HG03108 (cell line): ENCODE measurements around the gene JAKMIP2.

Experiments
- ATAC-seq: cut with Tn5 transposase; IDR thresholded peaks from one replicate; pipeline ENCODE4 v1.9.1; 2021; ENCODE audit warnings: moderate library complexity; ENCODE audit not compliant: unreplicated experiment

The JAKMIP2 gene

GRCh38 chr5:147789820-147790219 is 7.3 kb upstream of the JAKMIP2 start:
- ATAC-seq = no peak

- no peak for ATAC-seq
These were observed 5.5 kb upstream of the JAKMIP2 start for GRCh38 chr5:147788023-147788422.

GRCh38 chr5:147786142-147786541 is 3.6 kb upstream of the JAKMIP2 start:
- no peak for ATAC-seq

- ATAC-seq = no peak
These were observed 1.8 kb upstream of the JAKMIP2 start for GRCh38 chr5:147784146-147784987.

- ATAC-seq = no peak
These were observed 1.5 kb downstream of the JAKMIP2 start for GRCh38 chr5:147780924-147781573.

GRCh38 chr5:147779694-147780093 is 2.8 kb downstream of the JAKMIP2 start:
- ATAC-seq = no peak

- ATAC-seq = no peak
These were observed 5.5 kb downstream of the JAKMIP2 start for GRCh38 chr5:147776989-147777388.

- ATAC-seq = no peak
These were observed 8.9 kb downstream of the JAKMIP2 start for GRCh38 chr5:147773587-147773986.

- ATAC-seq = no peak
These were observed 9.4 kb downstream of the JAKMIP2 start for GRCh38 chr5:147773139-147773538.

- no peak for ATAC-seq
These were observed 15.5 kb downstream of the JAKMIP2 start for GRCh38 chr5:147767048-147767447.

GRCh38 chr5:147763791-147764525 is 18.6 kb downstream of the JAKMIP2 start:
- no peak for ATAC-seq

GRCh38 chr5:147760086-147760875 is 22.2 kb downstream of the JAKMIP2 start:
- ATAC-seq = no peak

GRCh38 chr5:147759441-147759840 is 23.1 kb downstream of the JAKMIP2 start:
- no peak for ATAC-seq

GRCh38 chr5:147756566-147756965 is 26.0 kb downstream of the JAKMIP2 start:
- no peak for ATAC-seq

GRCh38 chr5:147754372-147755122 is 28.0 kb downstream of the JAKMIP2 start:
- no peak for ATAC-seq

GRCh38 chr5:147753765-147754164 is 28.8 kb downstream of the JAKMIP2 start:
- no peak for ATAC-seq

- ATAC-seq = no peak
These were observed 29.8 kb downstream of the JAKMIP2 start for GRCh38 chr5:147752666-147753290.

GRCh38 chr5:147752033-147752432 is 30.5 kb downstream of the JAKMIP2 start:
- no peak for ATAC-seq

- ATAC-seq = no peak
These were observed 31.2 kb downstream of the JAKMIP2 start for GRCh38 chr5:147751156-147751830.
